GM12878 (cell line): Measurements from ENCODE around the gene ATCAY.

Experiments used
- ATF7 ChIP-seq: fragments of 450-650 bp; IDR thresholded peaks from 2 replicates; pipeline ENCODE4 v1.6.1; 2016; ENCODE audit warnings: low read depth, mild to moderate bottlenecking
- CTCF ChIP-seq, 3 experiments: IDR thresholded peaks in 2 of 3; conservative IDR thresholded peaks in 1 of 3; 2 replicates each; pipeline ENCODE4 v1.5.1; 2011; ENCODE audit warnings: low read depth in 3 of 3, low read length in 3 of 3, mild to moderate bottlenecking in 3 of 3, control low read depth in 2 of 3, moderate library complexity in 2 of 3, inconsistent platforms in 1 of 3, mixed read lengths in 1 of 3; ENCODE audit not compliant: control insufficient read depth in 2 of 3, insufficient read depth in 1 of 3; ENCODE audit errors: extremely low read depth in 1 of 3
- EP300 ChIP-seq, 2 experiments: fragments of 150-350 bp in 1 of 2; IDR thresholded peaks; 2 replicates each; pipeline ENCODE4 v1.6.1; 2011 to 2012; ENCODE audit warnings: low read depth in 2 of 2, low read length in 2 of 2, borderline replicate concordance in 1 of 2, improper control_type of control experiment in 1 of 2, inconsistent platforms in 1 of 2; ENCODE audit not compliant: control insufficient read depth in 1 of 2
- ESRRA ChIP-seq: IDR thresholded peaks from 2 replicates; pipeline ENCODE4 v1.6.1; 2012; ENCODE audit warnings: mild to moderate bottlenecking, low read length, improper control_type of control experiment
- PML ChIP-seq: IDR thresholded peaks from 2 replicates; pipeline ENCODE4 v1.6.1; 2012; ENCODE audit warnings: low read length, inconsistent platforms
- POLR2A ChIP-seq: IDR thresholded peaks from 2 replicates; pipeline ENCODE4 v1.6.1; 2011; ENCODE audit warnings: low read depth, mild to moderate bottlenecking, low read length
- RAD21 ChIP-seq: IDR thresholded peaks from 2 replicates; pipeline ENCODE4 v1.6.1; 2011; ENCODE audit warnings: mild to moderate bottlenecking, low read depth, low read length, moderate library complexity; ENCODE audit not compliant: insufficient read depth
- SUZ12 ChIP-seq: fragments of 200-600 bp; sonication (generic); IDR thresholded peaks from one replicate; pipeline ENCODE4 v1.6.1; 2018; ENCODE audit warnings: antibody characterized with exemption, mild to moderate bottlenecking; ENCODE audit not compliant: unreplicated experiment
- ZNF274 ChIP-seq: IDR thresholded peaks from one replicate; pipeline ENCODE4 v1.8.0; 2011; ENCODE audit not compliant: insufficient read length, insufficient read depth
- TF ChIP-seq, protein P1 (sequence below): fragments of 450-650 bp; IDR thresholded peaks from 2 replicates; pipeline ENCODE4 v1.6.1; 2016; ENCODE audit warnings: mild to moderate bottlenecking
- TF ChIP-seq, protein P2 (sequence below): IDR thresholded peaks from 2 replicates; pipeline ENCODE4 v1.6.1; 2011; ENCODE audit warnings: low read depth, low read length, improper control_type of control experiment, borderline replicate concordance
- TF ChIP-seq, protein P3 (sequence below): fragments of 450-650 bp; IDR thresholded peaks from 2 replicates; pipeline ENCODE4 v1.6.1; 2017; ENCODE audit warnings: borderline replicate concordance
- TF ChIP-seq, protein P4 (sequence below): fragments of 450-650 bp; IDR thresholded peaks from 2 replicates; pipeline ENCODE4 v1.6.1; 2017; ENCODE audit warnings: antibody characterized with exemption, mild to moderate bottlenecking, moderate library complexity

DNA sequence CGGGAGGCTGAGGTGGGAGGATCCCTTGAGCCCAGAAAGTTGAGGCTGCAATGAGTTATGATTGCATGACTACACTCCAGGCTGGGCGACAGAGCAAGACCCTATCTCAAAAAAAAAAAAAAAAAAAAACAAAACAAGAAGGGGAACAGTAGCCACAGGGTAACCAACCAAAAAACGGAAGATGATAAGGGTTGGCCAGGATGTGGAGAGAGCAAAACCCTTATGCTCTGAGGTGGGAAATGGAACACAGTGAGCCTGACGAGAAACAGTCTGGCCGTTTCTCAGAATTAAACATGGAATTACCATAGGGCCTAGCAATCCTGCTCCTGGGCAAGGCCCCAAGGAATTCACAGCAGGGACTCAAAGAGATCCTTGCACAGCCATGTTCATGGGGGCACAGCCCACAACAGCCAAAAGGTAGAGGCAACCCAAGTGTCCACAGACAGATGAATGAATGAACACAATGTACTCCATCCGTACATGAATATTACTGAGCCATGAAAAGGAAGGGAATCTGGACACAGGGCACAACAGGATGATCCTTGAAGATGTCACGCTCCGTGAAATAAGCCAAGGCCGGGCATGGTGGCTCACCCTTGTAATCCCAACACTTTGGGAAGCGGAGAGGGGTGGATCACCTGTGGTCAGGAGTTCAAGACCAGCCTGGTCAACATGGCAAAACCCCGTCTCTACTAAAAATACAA lies 63.7 kb downstream of the ATCAY start:
- TF ChIP-seq SUZ12 (no peak), RAD21 (no peak), EP300 (IDR thresholded peaks at IDR 0.05; ENCODE audit: borderline replicate concordance in 1 of 2, control insufficient read depth in 1 of 2, low read depth in 2 of 2, low read length in 2 of 2) (no peak), CTCF (IDR thresholded peaks at IDR 0.05 in 2 of 3, conservative IDR thresholded peaks at IDR 0.05 in 1 of 3; ENCODE audit: control insufficient read depth in 2 of 3, extremely low read depth in 1 of 3, insufficient read depth in 1 of 3, low read depth in 3 of 3, low read length in 3 of 3) (no peak), ATF7 (no peak), PML (no peak), ZNF274 (no peak), POLR2A (no peak), ESRRA (no peak)
- TF ChIP-seq, protein P1, sequence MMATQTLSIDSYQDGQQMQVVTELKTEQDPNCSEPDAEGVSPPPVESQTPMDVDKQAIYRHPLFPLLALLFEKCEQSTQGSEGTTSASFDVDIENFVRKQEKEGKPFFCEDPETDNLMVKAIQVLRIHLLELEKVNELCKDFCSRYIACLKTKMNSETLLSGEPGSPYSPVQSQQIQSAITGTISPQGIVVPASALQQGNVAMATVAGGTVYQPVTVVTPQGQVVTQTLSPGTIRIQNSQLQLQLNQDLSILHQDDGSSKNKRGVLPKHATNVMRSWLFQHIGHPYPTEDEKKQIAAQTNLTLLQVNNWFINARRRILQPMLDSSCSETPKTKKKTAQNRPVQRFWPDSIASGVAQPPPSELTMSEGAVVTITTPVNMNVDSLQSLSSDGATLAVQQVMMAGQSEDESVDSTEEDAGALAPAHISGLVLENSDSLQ: no peak
- TF ChIP-seq, protein P2, sequence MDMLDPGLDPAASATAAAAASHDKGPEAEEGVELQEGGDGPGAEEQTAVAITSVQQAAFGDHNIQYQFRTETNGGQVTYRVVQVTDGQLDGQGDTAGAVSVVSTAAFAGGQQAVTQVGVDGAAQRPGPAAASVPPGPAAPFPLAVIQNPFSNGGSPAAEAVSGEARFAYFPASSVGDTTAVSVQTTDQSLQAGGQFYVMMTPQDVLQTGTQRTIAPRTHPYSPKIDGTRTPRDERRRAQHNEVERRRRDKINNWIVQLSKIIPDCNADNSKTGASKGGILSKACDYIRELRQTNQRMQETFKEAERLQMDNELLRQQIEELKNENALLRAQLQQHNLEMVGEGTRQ: no peak
- TF ChIP-seq, protein P3, sequence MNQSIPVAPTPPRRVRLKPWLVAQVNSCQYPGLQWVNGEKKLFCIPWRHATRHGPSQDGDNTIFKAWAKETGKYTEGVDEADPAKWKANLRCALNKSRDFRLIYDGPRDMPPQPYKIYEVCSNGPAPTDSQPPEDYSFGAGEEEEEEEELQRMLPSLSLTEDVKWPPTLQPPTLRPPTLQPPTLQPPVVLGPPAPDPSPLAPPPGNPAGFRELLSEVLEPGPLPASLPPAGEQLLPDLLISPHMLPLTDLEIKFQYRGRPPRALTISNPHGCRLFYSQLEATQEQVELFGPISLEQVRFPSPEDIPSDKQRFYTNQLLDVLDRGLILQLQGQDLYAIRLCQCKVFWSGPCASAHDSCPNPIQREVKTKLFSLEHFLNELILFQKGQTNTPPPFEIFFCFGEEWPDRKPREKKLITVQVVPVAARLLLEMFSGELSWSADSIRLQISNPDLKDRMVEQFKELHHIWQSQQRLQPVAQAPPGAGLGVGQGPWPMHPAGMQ: no peak
- TF ChIP-seq, protein P4, sequence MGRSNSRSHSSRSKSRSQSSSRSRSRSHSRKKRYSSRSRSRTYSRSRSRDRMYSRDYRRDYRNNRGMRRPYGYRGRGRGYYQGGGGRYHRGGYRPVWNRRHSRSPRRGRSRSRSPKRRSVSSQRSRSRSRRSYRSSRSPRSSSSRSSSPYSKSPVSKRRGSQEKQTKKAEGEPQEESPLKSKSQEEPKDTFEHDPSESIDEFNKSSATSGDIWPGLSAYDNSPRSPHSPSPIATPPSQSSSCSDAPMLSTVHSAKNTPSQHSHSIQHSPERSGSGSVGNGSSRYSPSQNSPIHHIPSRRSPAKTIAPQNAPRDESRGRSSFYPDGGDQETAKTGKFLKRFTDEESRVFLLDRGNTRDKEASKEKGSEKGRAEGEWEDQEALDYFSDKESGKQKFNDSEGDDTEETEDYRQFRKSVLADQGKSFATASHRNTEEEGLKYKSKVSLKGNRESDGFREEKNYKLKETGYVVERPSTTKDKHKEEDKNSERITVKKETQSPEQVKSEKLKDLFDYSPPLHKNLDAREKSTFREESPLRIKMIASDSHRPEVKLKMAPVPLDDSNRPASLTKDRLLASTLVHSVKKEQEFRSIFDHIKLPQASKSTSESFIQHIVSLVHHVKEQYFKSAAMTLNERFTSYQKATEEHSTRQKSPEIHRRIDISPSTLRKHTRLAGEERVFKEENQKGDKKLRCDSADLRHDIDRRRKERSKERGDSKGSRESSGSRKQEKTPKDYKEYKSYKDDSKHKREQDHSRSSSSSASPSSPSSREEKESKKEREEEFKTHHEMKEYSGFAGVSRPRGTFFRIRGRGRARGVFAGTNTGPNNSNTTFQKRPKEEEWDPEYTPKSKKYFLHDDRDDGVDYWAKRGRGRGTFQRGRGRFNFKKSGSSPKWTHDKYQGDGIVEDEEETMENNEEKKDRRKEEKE: no peak
